Measurements from ENCODE around the gene ZNF22.

Gene ZNF22

GRCh38 chr10:44976352-44977198, 24.1 kb upstream of the ZNF22 start:
- DNase-seq (ENCODE audit: low read depth in 2 of 3, low spot score in 2 of 3), result no peak

GRCh38 chr10:44977287-44978212, 23.2 kb upstream of the ZNF22 start:
- no peak for DNase-seq (ENCODE audit: low read depth in 2 of 3, low spot score in 2 of 3)

- no peak for DNase-seq (ENCODE audit: low read depth in 2 of 3, low spot score in 2 of 3)
Observed at GRCh38 chr10:44978213-44978569, 22.5 kb upstream of the ZNF22 start.

GRCh38 chr10:44978570-44979280, 22.0 kb upstream of the ZNF22 start, which contains the start of gene DEPP1:
DEPP1 (minus strand) TSS chr10:44978809; CDS start chr10:44978030, 779 bp downstream.
- no peak for DNase-seq (ENCODE audit: low read depth in 2 of 3, low spot score in 2 of 3)

DNA sequence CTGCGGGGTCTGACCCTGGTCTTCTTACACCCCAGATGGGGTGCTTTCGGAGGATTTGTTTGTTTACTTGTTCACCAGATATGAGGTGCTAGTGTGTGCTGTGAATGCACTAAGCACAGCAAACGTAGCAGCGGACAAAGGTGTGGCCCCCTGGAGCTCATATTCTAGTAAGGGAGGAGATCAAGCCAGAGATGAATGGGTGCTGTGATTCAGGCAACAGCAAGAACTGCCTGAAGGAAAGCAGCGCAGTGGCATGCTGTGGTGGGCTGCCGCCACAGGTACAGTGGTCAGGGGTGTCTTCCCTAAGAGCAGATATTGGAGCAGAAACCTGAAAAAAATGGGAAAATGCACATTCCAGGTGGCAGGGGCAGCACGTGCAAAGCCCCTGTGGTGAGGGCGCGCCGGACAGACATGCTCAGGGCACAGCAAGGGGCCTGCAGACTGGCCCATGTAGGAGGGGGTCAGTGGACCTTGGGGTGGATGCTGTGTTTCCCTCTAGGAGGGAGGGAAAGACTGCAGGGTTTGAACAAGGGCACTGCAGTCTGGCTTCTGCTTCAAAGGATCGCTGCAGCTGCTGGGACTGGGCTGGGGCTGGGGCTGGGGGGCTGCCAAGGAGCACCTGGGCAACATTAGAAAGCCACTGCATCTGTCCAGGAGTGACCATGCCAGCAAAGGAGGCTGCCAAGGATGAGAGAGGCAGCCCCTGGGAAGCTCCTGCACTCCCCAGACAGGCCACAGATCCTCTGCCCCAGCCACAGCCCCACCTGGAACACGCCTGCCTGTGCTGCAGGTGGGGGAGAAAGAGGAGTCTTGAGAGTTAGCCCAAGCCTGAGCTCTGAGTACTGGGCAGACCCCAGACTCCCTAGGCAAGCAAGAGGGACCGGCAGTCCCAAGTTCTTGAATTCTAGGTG, 21.2 kb upstream of the ZNF22 start:
- no peak for DNase-seq (ENCODE audit: low read depth in 2 of 3, low spot score in 2 of 3)

- no peak for DNase-seq (ENCODE audit: low read depth in 2 of 3, low spot score in 2 of 3)
Observed at GRCh38 chr10:44980309-44981171, 20.2 kb upstream of the ZNF22 start.

DNA sequence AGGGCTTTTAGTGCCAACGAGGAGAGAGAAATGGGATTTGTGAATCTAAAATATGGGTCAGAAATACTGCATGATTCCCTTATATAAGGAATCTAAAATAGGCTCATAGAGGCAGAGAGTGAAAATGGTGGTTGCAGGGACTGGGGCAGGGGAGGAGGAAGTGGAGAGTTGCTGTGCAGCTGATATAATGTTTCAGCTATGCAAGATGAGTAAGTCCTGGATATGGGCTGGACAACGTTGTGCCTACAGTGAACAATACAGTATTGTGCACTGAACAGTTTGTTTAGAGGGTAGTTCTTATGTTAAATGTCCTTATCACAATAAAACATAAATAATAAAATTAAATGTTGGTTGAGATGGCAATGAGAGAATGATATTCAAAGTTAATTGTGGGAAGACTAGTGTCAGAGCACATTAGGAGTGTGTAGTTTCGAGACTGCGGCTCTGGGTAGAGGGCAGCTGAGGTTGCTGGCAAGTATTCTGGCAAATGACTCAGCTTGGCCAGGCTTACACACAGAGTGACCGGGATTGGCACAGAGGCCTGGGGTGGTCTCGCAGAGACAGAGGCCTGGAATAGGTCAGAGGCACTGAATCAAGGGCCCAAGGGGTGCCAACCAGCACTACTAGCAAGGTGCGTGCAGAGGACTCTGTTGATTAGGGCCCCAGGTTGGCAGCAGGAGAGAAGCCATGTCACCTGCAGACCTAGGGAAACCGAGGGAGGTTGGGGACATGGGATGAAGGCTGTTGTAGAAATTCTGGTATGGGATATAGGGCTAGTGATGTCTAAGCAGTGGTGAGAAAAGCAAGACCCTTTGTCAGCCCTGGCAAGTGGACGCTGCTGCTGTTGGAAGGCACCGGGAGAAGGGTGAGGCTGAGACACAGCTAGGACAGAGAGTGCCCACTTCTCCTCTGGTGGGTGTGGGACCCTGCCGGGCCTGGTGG, 19.3 kb upstream of the ZNF22 start:
- DNase-seq (ENCODE audit: low read depth in 2 of 3, low spot score in 2 of 3), result no peak

- DNase-seq (ENCODE audit: low read depth in 2 of 3, low spot score in 2 of 3), result no peak
Observed at GRCh38 chr10:44982114-44982460, 18.6 kb upstream of the ZNF22 start.

GRCh38 chr10:44982496-44982895, 18.2 kb upstream of the ZNF22 start:
- no peak for DNase-seq (ENCODE audit: low read depth in 2 of 3, low spot score in 2 of 3)

DNA sequence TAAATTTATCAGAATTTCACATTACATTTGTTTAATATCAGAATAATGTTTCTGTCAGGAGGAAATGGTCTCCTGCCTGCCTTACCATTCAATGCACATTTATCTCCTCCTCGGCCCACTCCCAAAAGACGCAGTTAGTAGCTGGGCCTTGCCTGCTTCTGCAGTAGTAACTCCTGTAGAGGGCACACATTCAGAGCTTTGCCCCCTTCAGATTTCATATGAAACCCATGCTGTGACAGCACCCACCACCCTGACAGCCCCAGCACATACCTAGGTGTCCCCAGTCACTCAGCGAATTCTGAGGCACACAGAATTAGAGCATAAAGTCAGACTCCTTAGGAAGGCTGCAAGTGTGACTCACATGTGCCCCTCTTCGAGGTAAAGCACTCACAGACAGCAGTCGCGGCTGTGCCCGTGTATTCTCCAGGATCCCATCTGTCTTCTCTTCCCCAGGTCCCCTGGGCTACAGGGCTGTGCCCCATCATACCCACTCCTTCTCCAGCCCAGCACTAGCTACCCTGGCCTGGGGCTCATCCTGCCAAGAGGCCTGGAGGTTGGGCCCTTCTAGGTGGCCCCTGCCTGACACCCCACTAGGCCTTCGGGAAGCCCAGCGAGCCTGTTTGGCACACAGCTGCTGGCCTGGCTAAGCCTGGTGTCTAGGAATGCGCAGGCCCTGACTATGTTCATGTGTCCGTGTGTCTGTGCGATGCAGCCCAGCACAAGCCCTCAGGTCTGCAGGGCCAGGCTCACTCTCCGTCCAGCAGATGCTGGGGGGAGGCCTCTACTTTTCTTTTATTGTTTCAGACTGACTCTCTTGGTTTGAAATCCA, 17.4 kb upstream of the ZNF22 start:
- DNase-seq (ENCODE audit: low read depth in 2 of 3, low spot score in 2 of 3), result no peak

- DNase-seq (ENCODE audit: low read depth in 2 of 3, low spot score in 2 of 3), result no peak
Observed at GRCh38 chr10:44983895-44984278, 16.8 kb upstream of the ZNF22 start.

- DNase-seq (ENCODE audit: low read depth in 2 of 3, low spot score in 2 of 3), result no peak
Observed at GRCh38 chr10:44984671-44985101, 16.0 kb upstream of the ZNF22 start.

GRCh38 chr10:44985175-44985681, 15.5 kb upstream of the ZNF22 start:
- DNase-seq (ENCODE audit: low read depth in 2 of 3, low spot score in 2 of 3), result no peak

- no peak for DNase-seq (ENCODE audit: low read depth in 2 of 3, low spot score in 2 of 3)
Observed at GRCh38 chr10:44986179-44986578, 14.5 kb upstream of the ZNF22 start.

- no peak for DNase-seq (ENCODE audit: low read depth in 2 of 3, low spot score in 2 of 3)
Observed at GRCh38 chr10:44986670-44987069, 14.1 kb upstream of the ZNF22 start.

DNA sequence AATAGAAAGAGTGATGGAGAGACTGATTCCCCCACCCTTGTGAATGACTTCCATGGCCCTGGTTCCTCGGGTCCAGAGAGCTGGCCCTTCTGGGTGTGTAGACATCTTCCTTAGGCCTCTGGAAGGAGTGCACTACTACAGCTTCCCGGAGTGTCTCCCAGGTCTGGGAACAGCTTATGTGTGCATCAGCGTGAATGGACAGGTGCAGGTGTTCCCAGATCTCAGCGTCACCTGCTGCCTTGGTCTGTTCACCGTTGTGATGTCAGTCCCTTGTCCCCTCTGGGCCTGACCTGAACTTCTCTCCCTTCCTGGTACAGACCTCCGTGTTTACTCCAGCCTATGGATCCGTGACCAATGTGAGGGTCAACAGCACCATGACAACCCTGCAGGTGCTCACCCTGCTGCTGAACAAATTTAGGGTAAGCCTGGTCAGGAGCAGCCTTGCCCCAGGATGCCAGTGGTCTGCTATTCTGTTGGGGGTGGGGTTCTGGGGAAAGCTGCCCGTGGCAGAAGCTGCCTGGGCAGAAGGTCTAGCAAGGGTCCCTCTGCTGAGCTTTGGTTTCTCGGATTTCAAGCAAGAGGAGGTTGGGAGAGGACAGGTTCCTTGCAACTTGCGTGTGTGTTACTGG, 11.7 kb upstream of the ZNF22 start:
- no peak for DNase-seq (ENCODE audit: low read depth in 2 of 3, low spot score in 2 of 3)
